Endothelial cell of umbilical vein (primary cell): Measurements from ENCODE around the gene DMAP1. TPM values are rescaled to one million over a fixed set of nuclear protein-coding genes. Genes with fewer than 3 reads are reported as not detected.

Source experiments
- BruUV-seq: library from RNA; stranded (reverse); fragments of 400-500 nt; replicated peaks from 2 replicates; lab custom pipeline; 2021; lab: Mats Ljungman, UMichigan
- CTCF ChIA-PET: fragments of 300-600, 350-600 bp; sonication (Branson Sonifier 250); formaldehyde crosslinking; loops from one replicate; lab custom pipeline; 2021; ENCODE audit warnings: antibody characterized with exemption, inconsistent platforms; lab: Charles Lee
- POLR2A ChIA-PET: fragments of 300-600, 350-600 bp; sonication (Branson Sonifier 250); formaldehyde crosslinking; loops from one replicate; lab custom pipeline; 2021; ENCODE audit warnings: antibody characterized with exemption, inconsistent platforms; lab: Charles Lee
- DNase-seq: peaks from one replicate; pipeline ENCODE4 v3.0.0-alpha.2; 2011; ENCODE audit warnings: low read depth, low spot score
- FAIRE-seq: peaks from 2 replicates; lab custom pipeline; 2011; peaks lifted over from hg19 to GRCh38; lab: Jason Lieb, UNC
- H2AFZ ChIP-seq: 2 replicates; pipeline ENCODE4 v1.6.0; 2012; ENCODE audit warnings: low read depth, low read length, control low read depth, inconsistent platforms
- H3K27ac ChIP-seq: 2 replicates; pipeline ENCODE4 v1.5.1; 2011; ENCODE audit warnings: low read depth, mild to moderate bottlenecking, control low read depth, low read length, moderate library complexity; ENCODE audit not compliant: insufficient read depth
- H3K27me3 ChIP-seq, 2 experiments: 2 replicates each; pipeline versions ENCODE4 v1.6.0 to v1.6.1; 2011; ENCODE audit warnings: low read length in 2 of 2, mixed read lengths in 1 of 2; ENCODE audit not compliant: control insufficient read depth in 2 of 2, insufficient read depth in 2 of 2
- H3K36me3 ChIP-seq, 2 experiments: 2 replicates in 1 of 2; 3 replicates in 1 of 2; pipeline ENCODE4 v1.5.1; 2011; ENCODE audit warnings: low read length in 2 of 2, mild to moderate bottlenecking in 1 of 2, moderate library complexity in 1 of 2; ENCODE audit not compliant: control insufficient read depth in 2 of 2, insufficient read depth in 2 of 2; ENCODE audit errors: extremely low read depth in 1 of 2
- H3K4me1 ChIP-seq: 3 replicates; pipeline ENCODE4 v1.5.1; 2011; ENCODE audit warnings: mild to moderate bottlenecking, low read length; ENCODE audit not compliant: control insufficient read depth, insufficient read depth; ENCODE audit errors: extremely low read depth
- H3K4me2 ChIP-seq: 2 replicates; pipeline ENCODE4 v1.6.1; 2011; ENCODE audit warnings: low read length, control low read depth, mixed read lengths; ENCODE audit not compliant: insufficient read depth
- H3K4me3 ChIP-seq, 3 experiments: fragments of 200-600 bp in 1 of 3; sonication (generic), shearing (Covaris generic) in 1 of 3; replicated peaks in 1 of 3; 2 replicates each; pipeline ENCODE4 v1.5.1; 2011 to 2016; ENCODE audit warnings: control low read depth in 3 of 3, low read length in 3 of 3, mild to moderate bottlenecking in 2 of 3, inconsistent platforms in 1 of 3, low read depth in 1 of 3, moderate library complexity in 1 of 3; ENCODE audit not compliant: insufficient read depth in 1 of 3
- H3K79me2 ChIP-seq: 2 replicates; pipeline ENCODE4 v1.6.0; 2012; ENCODE audit warnings: low read length, inconsistent platforms; ENCODE audit not compliant: control insufficient read depth, insufficient read depth
- H3K9ac ChIP-seq: replicated peaks from 2 replicates; pipeline ENCODE3; 2011; ENCODE audit warnings: low read length, control low read depth; ENCODE audit not compliant: insufficient read depth; ENCODE audit errors: extremely low read depth
- H3K9me1 ChIP-seq: replicated peaks from 3 replicates; pipeline ENCODE4 v1.6.0; 2011; ENCODE audit warnings: mild to moderate bottlenecking, low read length; ENCODE audit not compliant: control insufficient read depth, insufficient read depth; ENCODE audit errors: extremely low read depth
- H3K9me3 ChIP-seq: replicated peaks from 2 replicates; pipeline ENCODE4 v1.5.1; 2012; ENCODE audit warnings: low read length, inconsistent platforms; ENCODE audit not compliant: control insufficient read depth, insufficient read depth
- H4K20me1 ChIP-seq: replicated peaks from 2 replicates; pipeline ENCODE3; 2011; ENCODE audit warnings: mild to moderate bottlenecking, low read length; ENCODE audit not compliant: control insufficient read depth, insufficient read depth; ENCODE audit errors: extremely low read depth
- CTCF ChIP-seq, 2 donors: IDR thresholded peaks; 1 replicate in 1 of 2; 2 replicates in 1 of 2; pipeline ENCODE4 v1.5.1; 2011; ENCODE audit warnings: low read length in 2 of 2, mild to moderate bottlenecking in 2 of 2, moderate library complexity in 2 of 2, control low read depth in 1 of 2, inconsistent platforms in 1 of 2, low read depth in 1 of 2; ENCODE audit not compliant: insufficient read depth in 1 of 2; ENCODE audit errors: extremely low read depth in 1 of 2
- FOS ChIP-seq: IDR thresholded peaks from 2 replicates; pipeline ENCODE4 v1.6.1; 2011; ENCODE audit warnings: mild to moderate bottlenecking, low read length, moderate library complexity, borderline replicate concordance; ENCODE audit not compliant: insufficient read depth
- GATA2 ChIP-seq: IDR thresholded peaks from 2 replicates; pipeline ENCODE4 v1.7.0; 2011; ENCODE audit warnings: low read depth, mild to moderate bottlenecking, moderate library complexity, mixed read lengths, low read length; ENCODE audit not compliant: insufficient read length, insufficient read depth
- JUN ChIP-seq: IDR thresholded peaks from 2 replicates; pipeline ENCODE4 v1.6.1; 2011; ENCODE audit warnings: borderline replicate concordance, low read depth; ENCODE audit not compliant: insufficient read length, insufficient read depth
- MAX ChIP-seq: IDR thresholded peaks from 2 replicates; pipeline ENCODE4 v1.6.1; 2011; ENCODE audit not compliant: insufficient read depth, insufficient read length
- MYC ChIP-seq: IDR thresholded peaks from one replicate; pipeline ENCODE4 v1.6.1; 2011; ENCODE audit warnings: mild to moderate bottlenecking, low read depth, low read length
- POLR2A ChIP-seq: IDR thresholded peaks from 2 replicates; pipeline ENCODE4 v1.6.1; 2012; ENCODE audit warnings: low read depth, mild to moderate bottlenecking, control low read depth, low read length
- POLR2AphosphoS5 ChIP-seq: IDR thresholded peaks from 2 replicates; pipeline ENCODE4 v1.6.1; 2012; ENCODE audit warnings: low read depth, mild to moderate bottlenecking, control low read depth, low read length, moderate library complexity; ENCODE audit not compliant: insufficient read depth
- dilution Hi-C: fragments of 300-500 bp; cut with MboI; formaldehyde crosslinking; loops from one replicate; pipeline ENCODE4 v1.15.0; 2019; ENCODE audit warnings: low sequenced_read_pairs; ENCODE audit not compliant: extremely low pct_ligation_motif_present
- intact Hi-C: fragments of 100-400 bp; cut with micrococcal nuclease; formaldehyde crosslinking; loops from one replicate; pipeline ENCODE4 v1.10.0; 2022
- polyA plus RNA-seq, 4 experiments: library from polyadenylated mRNA; depleted of rRNA in 3 of 4; stranded (reverse) in 3 of 4; unstranded in 1 of 4; fragments of >200 nt; gene quantifications; 2 replicates each; pipeline versions ENCODE4 v1.2.1 to v1.2.3, GENCODE V29; 2011 to 2012; ENCODE audit warnings: missing spikeins in 1 of 4
- total RNA-seq: library from RNA; stranded (reverse); gene quantifications from 2 replicates; pipeline ENCODE4 v1.2.3, GENCODE V29; 2021

DMAP1 gene
- total and polyA plus RNA-seq, 2 donors (not counting 3 experiments of a cell fraction or from before 2014, with no cell fraction given): 42.9 to 63.2 TPM

GRCh38 chr1:44217809-44218410, 4.6 kb downstream of the DMAP1 start:
- Histone ChIP-seq H3K4me2 (no peak overlapping the region), H4K20me1 (no peaks in the 10 kb centered on the region), H3K9me1 (no peaks in the 10 kb centered on the region), H3K36me3 (peaks cover 4 to 39% of the 10 kb centered on the region in 2 experiments), H3K4me1 (peaks cover 8% of the 10 kb centered on the region), H3K9me3 (no peaks in the 10 kb centered on the region), H3K27ac (no peak overlapping the region), H3K4me3 (no peak overlapping the region), H3K9ac (no peak overlapping the region), H3K79me2 (peaks cover 7% of the 10 kb centered on the region), H3K27me3 (no peaks in the 10 kb centered on the region), H2AFZ (no peak overlapping the region)
- ChIA-PET CTCF (interaction anchor here (0.5 to 3.3 kb wide), 38 partner anchors 9 to 434 kb away, joined by 3 to 39 read pairs (median 4); no protein-coding TSS in a partner anchor), POLR2A (no interaction called here)
- FAIRE-seq: peak; percentile 90
- BruUV-seq: no TSS peak
- DNase-seq: peak; percentile 66
- TF ChIP-seq MYC (no peak), CTCF (IDR thresholded peaks at IDR 0.05; ENCODE audit: extremely low read depth in 1 of 2, insufficient read depth in 1 of 2, low read depth in 1 of 2, low read length in 2 of 2) (peak; percentile 83 to 90)
- dilution Hi-C loops (no loop called here), intact Hi-C loops (loop anchor here (1.0 to 10.0 kb wide), 6 partner anchors 21 to 435 kb away; no protein-coding TSS in a partner anchor)

GRCh38 chr1:44218503-44219300, 5.4 kb downstream of the DMAP1 start:
- Histone ChIP-seq H4K20me1 (no peaks in the 10 kb centered on the region), H3K27me3 (no peaks in the 10 kb centered on the region), H3K9ac (no peak overlapping the region), H3K4me2 (no peak overlapping the region), H3K36me3 (peaks cover 4 to 39% of the 10 kb centered on the region in 2 experiments), H3K9me3 (no peaks in the 10 kb centered on the region), H3K9me1 (no peaks in the 10 kb centered on the region), H3K4me3 (no peak overlapping the region), H2AFZ (no peak overlapping the region), H3K4me1 (peaks cover 7% of the 10 kb centered on the region), H3K79me2 (peaks cover 4% of the 10 kb centered on the region), H3K27ac (no peak overlapping the region)
- CTCF ChIA-PET: interaction anchor here (1.4 to 3.3 kb wide), 11 partner anchors 9 to 434 kb away, joined by 3 to 39 read pairs (median 23); no protein-coding TSS in a partner anchor
- no peak for DNase-seq
- no peak for TF ChIP-seq CTCF (IDR thresholded peaks at IDR 0.05; ENCODE audit: extremely low read depth in 1 of 2, insufficient read depth in 1 of 2, low read depth in 1 of 2, low read length in 2 of 2)
- no peak for TF ChIP-seq POLR2AphosphoS5
- no peak for TF ChIP-seq MAX
- no peak for TF ChIP-seq GATA2
- TF ChIP-seq JUN: no peak
- TF ChIP-seq POLR2A: no peak
- no peak for TF ChIP-seq MYC
- no peak for TF ChIP-seq FOS
- dilution Hi-C loops (no loop called here), intact Hi-C loops (loop anchor here (10.0 kb wide), 1 partner anchor 214 kb away; no protein-coding TSS in a partner anchor)
- no peak for FAIRE-seq
- POLR2A ChIA-PET: no interaction called here
- no TSS peak for BruUV-seq
